Middle frontal gyrus (tissue), 1 donor: Measurements from ENCODE around the gene MEF2A.
"Not testable (repeated sequence)": the region's sequence is repeated elsewhere in the genome, so short reads cannot be mapped to it uniquely, and the experiment has no call there.

ENCODE experiments used
- DNase-seq: peaks from one replicate; pipeline ENCODE4 v3.0.0-alpha.2; 2015; ENCODE audit warnings: low spot score; ENCODE audit errors: extremely low spot score

MEF2A gene

GRCh38 chr15:99645543-99645935 lies 79.8 kb downstream of the MEF2A start:
- no peak for DNase-seq

- DNase-seq, result no peak
These were observed 80.2 kb downstream of the MEF2A start for GRCh38 chr15:99645951-99646350.

- no peak for DNase-seq
These were observed 85.4 kb downstream of the MEF2A start for GRCh38 chr15:99651023-99651807.

- DNase-seq, result no peak
These were observed 90.4 kb downstream of the MEF2A start for GRCh38 chr15:99656205-99656604.

- no peak for DNase-seq
These were observed 92.2 kb downstream of the MEF2A start for GRCh38 chr15:99657996-99658395.

- no peak for DNase-seq
These were observed 97.1 kb downstream of the MEF2A start for GRCh38 chr15:99662903-99663302.

- DNase-seq, result not testable (repeated sequence)
These were observed 100.3 kb downstream of the MEF2A start for GRCh38 chr15:99666073-99666472.

GRCh38 chr15:99668533-99669182 lies 102.9 kb downstream of the MEF2A start:
- DNase-seq, result no peak

GRCh38 chr15:99669250-99669649 lies 103.5 kb downstream of the MEF2A start:
- DNase-seq, result no peak

- no peak for DNase-seq
These were observed 106.3 kb downstream of the MEF2A start for GRCh38 chr15:99671926-99672635.

GRCh38 chr15:99673111-99673510 lies 107.3 kb downstream of the MEF2A start:
- DNase-seq, result no peak

- no peak for DNase-seq
These were observed 108.5 kb downstream of the MEF2A start for GRCh38 chr15:99674279-99674678.

GRCh38 chr15:99677540-99678134 lies 111.9 kb downstream of the MEF2A start:
- no peak for DNase-seq

GRCh38 chr15:99680276-99680675 lies 114.5 kb downstream of the MEF2A start:
- no peak for DNase-seq

- no peak for DNase-seq
These were observed 116.2 kb downstream of the MEF2A start for GRCh38 chr15:99681990-99682389.

GRCh38 chr15:99682455-99682854 lies 116.7 kb downstream of the MEF2A start:
- no peak for DNase-seq

- DNase-seq, result no peak
These were observed 117.4 kb downstream of the MEF2A start for GRCh38 chr15:99683000-99683670.

GRCh38 chr15:99686290-99686689 lies 120.5 kb downstream of the MEF2A start:
- no peak for DNase-seq

- no peak for DNase-seq
These were observed 127.0 kb downstream of the MEF2A start for GRCh38 chr15:99692825-99693224.

GRCh38 chr15:99696096-99696495 lies 130.3 kb downstream of the MEF2A start:
- DNase-seq, result no peak

GRCh38 chr15:99702895-99703602 lies 137.3 kb downstream of the MEF2A start:
- DNase-seq, result no peak
